WTC11 (cell line): ENCODE results near the gene GUCY1A2.

Experiments used
- CDX4 ChIP-seq: fragments of 250-450 bp; sonication (Bioruptor Pico); IDR thresholded peaks from 2 replicates; pipeline ENCODE4 v1.9.0; 2021; ENCODE audit warnings: moderate library complexity, mild to moderate bottlenecking, inconsistent platforms, borderline replicate concordance
- CTCF ChIP-seq: fragments of 200-600 bp; IDR thresholded peaks from 2 replicates; pipeline ENCODE4 v1.8.0; 2022; ENCODE audit warnings: antibody characterized with exemption
- GTF2I ChIP-seq: fragments of 250-450 bp; sonication (Bioruptor Pico); conservative IDR thresholded peaks from 2 replicates; pipeline ENCODE4 v1.4.0; 2021; ENCODE audit warnings: mild to moderate bottlenecking
- MAX ChIP-seq: sonication (generic); formaldehyde crosslinking; IDR thresholded peaks from 2 replicates; pipeline ENCODE4 v1.8.0; 2022; ENCODE audit warnings: mild to moderate bottlenecking, missing genetic modification reagents
- MXD4 ChIP-seq: fragments of 250-450 bp; sonication (Bioruptor Pico); IDR thresholded peaks from 2 replicates; pipeline ENCODE4 v1.8.0; 2021; ENCODE audit warnings: mild to moderate bottlenecking, moderate library complexity, borderline replicate concordance
- NFYB ChIP-seq: sonication (generic); formaldehyde crosslinking; conservative IDR thresholded peaks from 2 replicates; pipeline ENCODE4 v1.8.0; 2022; ENCODE audit warnings: low read depth, missing genetic modification reagents
- STAT6 ChIP-seq: sonication (generic); formaldehyde crosslinking; conservative IDR thresholded peaks from 2 replicates; pipeline ENCODE4 v1.8.1; 2023; ENCODE audit warnings: mild to moderate bottlenecking, low read depth, missing genetic modification reagents, moderate library complexity
- USF2 ChIP-seq: sonication (generic); formaldehyde crosslinking; IDR thresholded peaks from 2 replicates; pipeline ENCODE4 v1.8.1; 2023; ENCODE audit warnings: mild to moderate bottlenecking, missing genetic modification reagents, moderate library complexity
- ZNF263 ChIP-seq: sonication (generic); formaldehyde crosslinking; IDR thresholded peaks from 2 replicates; pipeline ENCODE4 v1.8.1; 2022; ENCODE audit warnings: low read depth, mild to moderate bottlenecking, moderate library complexity, missing genetic modification reagents

GRCh38 chr11:106840947-106841346 lies 177.3 kb downstream of the GUCY1A2 start:
- no peak for TF ChIP-seq CTCF
- TF ChIP-seq USF2 (CRISPR knock-in tag), result no peak
- no peak for TF ChIP-seq GTF2I (CRISPR knock-in tag)
- no peak for TF ChIP-seq MAX (CRISPR knock-in tag)
- no peak for TF ChIP-seq STAT6
- no peak for TF ChIP-seq NFYB (CRISPR knock-in tag)
- no peak for TF ChIP-seq ZNF263 (CRISPR knock-in tag)
- TF ChIP-seq CDX4 (CRISPR knock-in tag), result no peak
- no peak for TF ChIP-seq MXD4 (CRISPR knock-in tag)
